HG03159 (cell line): ENCODE data around the gene SEMA7A.
A peak's percentile ranks its signal among the peaks of the same experiment; 100 is the strongest.
"Not testable (repeated sequence)": the region's sequence is repeated elsewhere in the genome, so short reads cannot be mapped to it uniquely, and the experiment has no call there.

Experiments used
- ATAC-seq: cut with Tn5 transposase; IDR thresholded peaks from one replicate; pipeline ENCODE4 v1.9.1; 2021; ENCODE audit warnings: mild to moderate bottlenecking, moderate library complexity; ENCODE audit not compliant: unreplicated experiment

Gene SEMA7A

GRCh38 chr15:74400915-74401757, 32.6 kb downstream of the SEMA7A start:
- ATAC-seq, result no peak

GRCh38 chr15:74400313-74400860, 33.4 kb downstream of the SEMA7A start:
- no peak for ATAC-seq

DNA sequence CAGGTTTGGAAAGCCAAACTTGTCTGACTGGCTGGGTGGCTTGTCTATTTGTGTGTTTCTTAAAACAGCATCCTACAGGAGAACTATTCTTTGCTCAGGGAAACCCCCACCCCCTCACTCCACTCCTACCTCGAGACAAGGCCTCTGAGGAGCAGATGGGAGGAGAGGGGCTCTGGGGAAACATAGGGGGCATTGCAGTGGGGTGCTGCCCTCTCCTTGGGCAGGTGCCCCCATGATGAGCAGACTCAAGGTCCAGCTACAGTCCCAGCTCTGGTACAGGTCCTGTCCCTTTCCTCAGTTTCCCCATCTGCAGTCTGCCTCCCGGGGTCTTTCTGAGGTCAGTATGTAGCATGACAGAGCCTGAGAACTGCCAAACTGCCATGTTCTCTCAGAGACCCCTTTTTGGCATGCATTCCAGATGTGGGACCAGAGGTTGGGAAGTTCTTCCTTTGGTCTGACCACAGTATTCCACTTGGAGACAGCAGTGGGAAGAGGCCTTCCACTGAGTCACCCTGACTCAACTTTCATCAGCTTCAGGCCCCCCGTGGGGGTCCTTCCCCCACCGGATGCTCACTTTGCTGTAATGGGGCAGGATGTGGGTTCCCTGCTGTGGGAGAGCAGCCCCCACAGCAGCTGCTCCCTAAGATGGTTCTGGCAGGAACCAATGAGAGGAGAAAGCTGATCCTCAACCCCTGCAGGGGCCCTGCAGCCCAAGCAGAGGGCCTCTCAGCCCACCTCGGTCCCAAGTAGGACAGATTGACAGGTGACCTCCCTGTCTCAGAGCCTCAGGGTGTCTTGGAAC, 34.0 kb downstream of the SEMA7A start:
- no peak for ATAC-seq

DNA sequence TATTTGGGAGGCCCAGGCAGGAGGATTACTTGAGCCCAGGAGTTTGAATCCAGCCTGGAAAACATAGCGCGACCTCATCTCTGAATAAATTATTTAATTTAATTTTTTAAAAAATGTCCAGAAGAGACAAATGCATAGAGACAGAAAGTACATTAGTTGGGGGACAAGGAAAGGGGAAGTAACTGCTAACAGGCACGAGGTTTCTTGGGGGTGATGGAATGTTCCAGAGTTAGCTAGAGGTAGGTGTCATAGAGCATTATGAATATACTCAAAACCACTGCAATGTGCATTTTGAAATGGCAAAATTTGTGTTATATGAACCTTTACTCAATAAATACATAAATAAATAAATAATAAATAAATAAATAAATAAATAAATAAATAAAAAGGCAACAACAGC, 34.7 kb downstream of the SEMA7A start:
- ATAC-seq, result no peak

DNA sequence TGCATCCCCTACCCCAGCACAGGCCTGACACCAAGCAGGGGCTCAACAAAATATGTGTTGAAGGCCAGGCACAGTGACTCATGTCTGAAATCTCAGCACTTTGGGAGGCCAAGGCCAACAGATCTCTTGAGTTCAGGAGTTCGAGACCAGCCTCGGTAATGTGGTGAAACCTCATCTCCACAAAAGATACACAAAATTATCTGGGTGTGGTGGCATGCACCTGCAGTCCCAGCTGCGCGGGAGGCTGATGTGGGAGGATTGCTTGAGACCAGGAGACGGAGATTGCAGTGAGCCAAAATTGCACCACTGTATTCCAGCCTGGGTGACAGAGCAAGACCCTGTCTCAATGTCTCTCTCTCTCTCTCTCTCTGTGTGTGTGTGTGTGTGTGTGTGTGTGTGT, 35.6 kb downstream of the SEMA7A start:
- ATAC-seq, result no peak

GRCh38 chr15:74397239-74398068, 36.3 kb downstream of the SEMA7A start:
- ATAC-seq, result no peak

DNA sequence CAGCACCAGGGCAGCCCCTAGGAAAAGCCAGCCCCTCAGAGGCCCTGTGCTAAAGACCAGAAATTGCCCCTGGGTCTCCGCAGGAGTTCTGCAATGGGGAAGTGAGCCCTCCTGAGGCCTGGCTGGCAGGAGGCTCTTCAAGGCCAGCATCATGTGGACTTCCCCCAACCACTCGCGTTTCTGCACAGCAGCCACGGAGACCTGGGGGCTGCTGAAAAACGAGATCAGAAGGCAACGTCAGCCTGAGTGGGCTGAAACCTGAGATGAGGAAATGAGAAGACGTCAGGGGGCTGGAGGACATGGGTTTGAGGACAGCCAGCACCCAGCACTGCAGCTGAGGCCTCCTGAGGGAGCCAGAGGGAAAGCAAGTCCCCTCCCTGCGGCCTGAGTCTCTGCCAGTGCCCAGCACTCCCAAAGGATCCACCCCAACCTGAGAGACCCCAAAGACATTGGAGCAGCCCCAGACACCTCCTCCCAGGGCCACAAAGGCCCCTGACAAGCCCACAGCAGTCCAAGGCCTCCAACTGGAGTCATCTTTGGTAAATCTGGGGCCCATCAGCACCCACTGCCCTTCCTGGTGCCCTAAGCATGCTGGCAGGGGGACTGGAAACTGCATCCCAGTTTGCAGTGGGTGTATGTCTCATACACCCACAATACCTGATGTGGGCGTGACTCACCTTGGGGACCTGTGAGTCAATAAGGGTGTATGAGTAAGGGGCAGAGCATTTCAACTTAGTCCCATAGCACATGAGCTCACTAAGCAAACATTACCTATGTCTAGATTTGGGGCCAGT, 37.1 kb downstream of the SEMA7A start:
- peak; percentile 28 for ATAC-seq

GRCh38 chr15:74396146-74396438, 37.7 kb downstream of the SEMA7A start:
- no peak for ATAC-seq

GRCh38 chr15:74395319-74396145, 38.2 kb downstream of the SEMA7A start:
- ATAC-seq, result no peak

DNA sequence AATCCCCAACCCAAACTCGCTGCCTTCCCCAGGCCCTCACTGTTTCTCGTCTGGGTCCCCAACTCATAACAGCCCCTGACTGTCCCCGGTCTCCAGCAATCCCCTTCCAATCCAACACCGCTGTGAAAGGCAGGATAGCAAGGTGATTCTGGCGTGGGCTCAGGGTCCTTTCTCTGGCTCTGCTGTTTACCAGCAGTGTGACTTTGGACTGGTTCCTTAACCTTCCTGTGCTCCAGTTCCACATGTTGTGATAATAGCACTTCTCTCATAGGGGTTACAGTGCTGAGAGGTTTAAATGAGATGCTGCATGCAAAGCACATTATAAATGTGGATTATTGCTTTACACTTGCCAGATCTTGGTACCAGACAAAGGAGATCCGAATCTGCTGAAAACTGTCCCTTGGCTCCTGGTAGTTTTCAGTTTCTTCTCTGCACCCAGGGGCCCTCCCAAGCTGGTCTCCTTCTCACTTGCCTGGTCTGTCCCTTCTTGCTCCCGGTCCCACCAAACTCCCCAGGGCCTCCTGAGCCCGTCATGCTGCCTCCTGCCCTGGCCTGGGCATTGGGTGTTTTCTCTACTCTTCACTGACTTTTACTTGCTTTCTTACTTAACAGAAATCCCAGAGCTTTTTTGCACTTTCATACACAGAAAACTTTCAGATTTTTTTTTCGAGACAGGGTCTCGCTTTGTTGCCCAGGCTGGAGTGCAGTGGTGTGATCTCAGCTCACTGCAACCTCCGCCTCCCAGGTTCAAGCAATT, 39.5 kb downstream of the SEMA7A start:
- ATAC-seq, result no peak

DNA sequence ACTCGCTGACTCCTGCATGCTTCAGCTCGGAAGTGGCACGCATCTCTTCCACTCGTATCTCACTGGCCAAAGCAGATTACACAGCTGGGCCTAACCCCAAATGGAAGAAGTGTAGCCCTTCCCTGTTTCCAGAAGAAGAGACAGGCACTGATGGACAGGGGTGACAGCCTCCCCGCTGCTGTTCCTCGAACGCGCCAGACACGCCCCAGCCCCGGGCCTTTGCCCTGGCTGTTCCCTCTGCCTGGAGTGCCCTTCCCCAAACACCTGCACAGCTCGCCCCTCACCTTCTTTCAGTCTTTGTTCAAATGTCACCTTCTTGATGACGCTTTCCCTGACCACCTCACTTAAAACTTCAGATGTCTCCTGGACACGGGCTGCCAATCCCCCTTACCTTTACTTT, 40.3 kb downstream of the SEMA7A start:
- ATAC-seq, result no peak

DNA sequence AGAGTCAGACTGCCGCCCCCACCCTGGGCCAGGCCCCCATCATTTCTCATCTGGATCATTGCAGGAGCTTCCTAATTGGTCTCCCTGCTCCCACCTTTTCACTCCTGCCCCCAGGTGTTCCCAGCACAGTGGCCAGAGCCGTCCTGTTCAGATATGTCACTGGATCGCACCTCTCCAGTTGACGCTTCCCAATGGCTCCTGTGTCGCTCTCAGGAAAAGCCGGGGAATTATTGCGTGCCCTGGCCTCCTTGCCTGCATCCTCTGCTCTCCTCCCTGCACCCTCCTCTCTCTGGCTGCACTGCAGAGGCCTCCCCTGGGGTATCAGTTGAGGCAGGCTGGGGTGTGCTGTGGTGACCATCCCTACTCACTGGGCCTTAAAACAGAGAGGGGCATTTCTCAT, 40.9 kb downstream of the SEMA7A start:
- no peak for ATAC-seq

DNA sequence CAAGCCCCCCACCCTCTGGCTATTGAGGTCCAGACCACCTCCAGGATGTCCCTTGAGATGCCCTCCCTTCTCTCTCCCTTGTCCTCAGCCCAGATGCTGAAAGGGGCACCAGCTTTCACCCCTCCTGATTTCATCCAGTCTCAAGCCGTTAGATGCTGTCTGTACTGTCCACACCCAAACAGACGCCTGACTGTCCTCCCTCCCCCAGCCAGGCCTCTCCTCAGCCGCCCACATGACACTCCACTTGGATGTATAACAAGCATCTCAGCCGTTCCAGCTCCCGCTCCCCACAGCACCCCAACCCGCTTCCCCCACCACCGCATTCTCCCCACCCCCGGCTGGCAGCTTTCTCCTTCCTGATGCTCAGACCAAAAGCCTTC, 41.3 kb downstream of the SEMA7A start:
- ATAC-seq, result no peak

GRCh38 chr15:74391582-74392450, 41.9 kb downstream of the SEMA7A start:
- ATAC-seq, result no peak

- ATAC-seq, result no peak
Observed at GRCh38 chr15:74390647-74391288, 43.0 kb downstream of the SEMA7A start.

DNA sequence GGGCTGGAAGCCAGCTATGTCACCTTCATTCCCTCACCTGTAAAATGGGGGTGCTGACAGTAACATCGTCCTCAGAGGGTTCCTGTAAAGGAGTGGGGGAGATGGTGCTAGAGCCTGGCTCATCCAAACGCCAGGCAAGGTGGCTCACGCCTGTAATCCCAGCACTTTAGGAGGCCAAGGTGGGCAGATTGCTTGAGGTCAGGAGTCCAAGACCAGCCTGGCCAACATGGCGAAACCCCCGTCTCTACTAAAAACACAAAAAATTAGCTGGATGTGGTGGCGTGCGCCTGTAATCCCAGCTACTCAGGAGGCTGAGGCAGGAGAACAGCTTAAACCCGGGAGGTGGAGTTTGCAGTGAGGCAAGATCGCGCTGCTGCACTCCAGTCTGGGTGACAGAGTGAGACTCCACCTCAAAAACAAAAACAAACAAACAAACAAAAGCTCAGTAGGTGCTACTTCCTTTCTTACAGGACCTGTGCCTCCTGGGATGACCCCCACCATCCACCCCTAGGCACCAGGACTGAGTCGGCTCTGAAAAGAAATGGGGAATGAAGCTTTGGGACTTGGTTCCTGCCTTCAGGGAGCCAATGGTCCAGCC, 43.6 kb downstream of the SEMA7A start:
- ATAC-seq, result not testable (repeated sequence)
